H9 (cell line): ENCODE measurements around the gene KIF13A. TPM values are rescaled to one million over a fixed set of nuclear protein-coding genes. Genes with fewer than 3 reads are reported as not detected.

Source experiments
- DNase-seq: peaks from one replicate; pipeline ENCODE4 v3.0.0-alpha.2; 2017
- H2AFZ ChIP-seq: one replicate; pipeline ENCODE4 v1.6.1; 2013; ENCODE audit warnings: mild to moderate bottlenecking, low read length, control low read depth, moderate library complexity
- H2AK5ac ChIP-seq: 2 replicates; pipeline ENCODE4 v1.6.1; 2013; ENCODE audit warnings: low read length, control low read depth, mixed read lengths; ENCODE audit not compliant: insufficient read length
- H2BK120ac ChIP-seq: one replicate; pipeline ENCODE4 v1.6.1; 2013; ENCODE audit warnings: low read depth, mild to moderate bottlenecking, low read length, control low read depth, inconsistent platforms; ENCODE audit not compliant: poor library complexity, severe bottlenecking
- H2BK12ac ChIP-seq: 2 replicates; pipeline ENCODE4 v1.6.1; 2013; ENCODE audit warnings: low read length, control low read depth, mixed read lengths, low read depth; ENCODE audit not compliant: insufficient read length
- H2BK15ac ChIP-seq: 2 replicates; pipeline ENCODE4 v1.6.1; 2013; ENCODE audit warnings: low read depth, low read length, control low read depth
- H2BK20ac ChIP-seq: one replicate; pipeline ENCODE4 v1.6.1; 2013; ENCODE audit warnings: low read depth, mild to moderate bottlenecking, low read length, control low read depth, inconsistent platforms; ENCODE audit not compliant: poor library complexity, severe bottlenecking
- H2BK5ac ChIP-seq: 2 replicates; pipeline ENCODE4 v1.6.1; 2013; ENCODE audit warnings: low read length, control low read depth, mixed read lengths; ENCODE audit not compliant: insufficient read length
- H3K14ac ChIP-seq: 2 replicates; pipeline ENCODE4 v1.6.1; 2013; ENCODE audit warnings: low read length, control low read depth; ENCODE audit not compliant: insufficient read depth
- H3K18ac ChIP-seq: 2 replicates; pipeline ENCODE4 v1.6.1; 2013; ENCODE audit warnings: low read depth, mild to moderate bottlenecking, mixed read lengths, low read length, control low read depth; ENCODE audit not compliant: insufficient read length
- H3K23ac ChIP-seq: 2 replicates; pipeline ENCODE4 v1.6.1; 2013; ENCODE audit warnings: low read length, control low read depth, mixed read lengths, low read depth; ENCODE audit not compliant: insufficient read length
- H3K23me2 ChIP-seq: 2 replicates; pipeline ENCODE4 v1.6.1; 2013; ENCODE audit warnings: low read depth, mild to moderate bottlenecking, mixed read lengths, low read length, control low read depth; ENCODE audit not compliant: insufficient read length, poor library complexity, severe bottlenecking
- H3K27ac ChIP-seq: 2 replicates; pipeline ENCODE4 v1.5.1; 2013; ENCODE audit warnings: low read length, control low read depth, mixed read lengths, low read depth; ENCODE audit not compliant: insufficient read length
- H3K27me3 ChIP-seq: 2 replicates; pipeline ENCODE4 v1.6.1; 2013; ENCODE audit warnings: low read length, control low read depth, inconsistent platforms; ENCODE audit not compliant: insufficient read depth
- H3K4ac ChIP-seq: 2 replicates; pipeline ENCODE4 v1.6.1; 2013; ENCODE audit warnings: low read depth, mild to moderate bottlenecking, control low read depth, inconsistent platforms, low read length, moderate library complexity
- H3K4me1 ChIP-seq: 2 replicates; pipeline ENCODE4 v1.6.1; 2013; ENCODE audit warnings: low read length, control low read depth, inconsistent platforms; ENCODE audit not compliant: insufficient read depth
- H3K4me2 ChIP-seq: 2 replicates; pipeline ENCODE4 v1.6.1; 2013; ENCODE audit warnings: low read length, control low read depth, mixed read lengths; ENCODE audit not compliant: insufficient read length, insufficient read depth
- H3K56ac ChIP-seq: 2 replicates; pipeline ENCODE4 v1.6.1; 2013; ENCODE audit warnings: low read depth, mild to moderate bottlenecking, mixed read lengths, low read length, control low read depth; ENCODE audit not compliant: insufficient read length
- H3K79me1 ChIP-seq: 2 replicates; pipeline ENCODE4 v1.6.1; 2013; ENCODE audit warnings: low read depth, mild to moderate bottlenecking, moderate library complexity, low read length, control low read depth, inconsistent platforms; ENCODE audit not compliant: insufficient read depth, poor library complexity, severe bottlenecking
- H3K79me2 ChIP-seq: 2 replicates; pipeline ENCODE4 v1.6.1; 2013; ENCODE audit warnings: low read length, control low read depth, inconsistent platforms; ENCODE audit not compliant: insufficient read depth
- H3K9ac ChIP-seq: 2 replicates; pipeline ENCODE4 v1.6.1; 2013; ENCODE audit warnings: low read length, control low read depth, mixed read lengths; ENCODE audit not compliant: insufficient read length; ENCODE audit errors: extremely low read depth
- H3K9me3 ChIP-seq: one replicate; pipeline ENCODE4 v1.6.1; 2013; ENCODE audit warnings: low read depth, low read length, inconsistent platforms; ENCODE audit not compliant: control insufficient read depth
- H3T11ph ChIP-seq: one replicate; pipeline ENCODE4 v1.6.1; 2013; ENCODE audit warnings: mild to moderate bottlenecking, low read length, control low read depth, inconsistent platforms
- H4K20me1 ChIP-seq: one replicate; pipeline ENCODE4 v1.6.1; 2013; ENCODE audit not compliant: control insufficient read depth, insufficient read length, insufficient read depth
- H4K5ac ChIP-seq: 2 replicates; pipeline ENCODE4 v1.6.1; 2013; ENCODE audit warnings: low read depth, mild to moderate bottlenecking, mixed read lengths, low read length, control low read depth; ENCODE audit not compliant: insufficient read length
- H4K8ac ChIP-seq: replicated peaks from 2 replicates; pipeline ENCODE4 v1.6.1; 2013; ENCODE audit warnings: low read length, control low read depth, mixed read lengths, low read depth; ENCODE audit not compliant: insufficient read length
- H4K91ac ChIP-seq: 2 replicates; pipeline ENCODE4 v1.6.1; 2013; ENCODE audit warnings: low read depth, mild to moderate bottlenecking, moderate library complexity, mixed read lengths, low read length, control low read depth; ENCODE audit not compliant: insufficient read length
- H3K27ac Mint-ChIP-seq, 3 experiments: 2 replicates in 2 of 3; 3 replicates in 1 of 3; pipeline ENCODE4 v1.8.0; 2020 to 2021; ENCODE audit warnings: mixed read lengths in 3 of 3, mild to moderate bottlenecking in 1 of 3, moderate library complexity in 1 of 3
- H3K27me3 Mint-ChIP-seq: 2 replicates; pipeline ENCODE4 v1.8.0; 2021; ENCODE audit warnings: low read depth, mild to moderate bottlenecking, moderate library complexity, mixed read lengths
- H3K36me3 Mint-ChIP-seq, 3 experiments: 2 replicates in 2 of 3; 3 replicates in 1 of 3; pipeline ENCODE4 v1.8.0; 2020 to 2021; ENCODE audit warnings: low read depth in 3 of 3, mixed read lengths in 3 of 3; ENCODE audit not compliant: insufficient read depth in 1 of 3
- H3K4me1 Mint-ChIP-seq, 2 experiments: 2 replicates each; pipeline ENCODE4 v1.8.0; 2020; ENCODE audit warnings: mixed read lengths in 2 of 2
- H3K4me3 Mint-ChIP-seq, 2 experiments: 2 replicates in 1 of 2; 3 replicates in 1 of 2; pipeline ENCODE4 v1.8.0; 2020 to 2021; ENCODE audit warnings: mild to moderate bottlenecking in 2 of 2, mixed read lengths in 2 of 2, moderate library complexity in 1 of 2
- H3K9me3 Mint-ChIP-seq, 2 experiments: 2 replicates in 1 of 2; 3 replicates in 1 of 2; pipeline ENCODE4 v1.8.0; 2020; ENCODE audit warnings: mild to moderate bottlenecking in 2 of 2, mixed read lengths in 2 of 2, moderate library complexity in 1 of 2
- WGBS: extraction: QIAGEN DNeasy Blood & Tissue Kit; methylation state at CpG from one replicate; pipeline ENCODE4 v1.1.7; 2013; ENCODE audit warnings: missing lambda C conversion rate, low lambda C conversion rate, mixed read lengths; ENCODE audit not compliant: insufficient read length; ENCODE audit errors: extremely low coverage; 5-methylcytosine and 5-hydroxymethylcytosine counted together
- total RNA-seq: library from RNA; stranded (reverse); gene quantifications from 2 replicates; pipeline ENCODE4 v1.2.1, GENCODE V29; 2021
- TF ChIP-seq, protein P1 (sequence below): fragments of 200-600 bp; sonication (generic); conservative IDR thresholded peaks from 3 replicates; pipeline ENCODE4 v1.8.0; 2021; ENCODE audit warnings: antibody characterized with exemption, mild to moderate bottlenecking

The KIF13A gene
- total RNA-seq, 1 experiment from 2014 or later, result 38.2 TPM

DNA sequence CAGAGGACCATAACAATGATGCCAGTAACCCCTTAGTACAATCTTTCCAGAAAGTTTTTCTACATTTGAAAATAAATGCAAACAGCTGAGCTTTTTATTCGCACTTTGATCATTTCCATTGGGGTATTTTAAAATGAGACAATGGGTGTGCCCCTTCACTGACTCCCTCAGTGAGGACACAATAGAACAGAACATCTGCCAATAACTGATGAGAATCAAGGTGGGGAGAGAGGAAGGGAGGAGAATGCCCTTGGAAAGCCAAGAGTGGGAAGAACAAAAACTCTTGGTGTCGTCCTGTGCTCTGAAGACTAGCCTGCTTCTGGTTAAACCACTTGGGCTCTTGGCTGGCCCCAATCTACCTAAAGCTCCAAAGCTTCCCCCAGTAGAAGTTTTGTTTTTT is 66.0 kb downstream of the KIF13A start:
- H3K27ac Mint-ChIP-seq, result no peak overlapping the region
- H4K8ac ChIP-seq, result no peak overlapping the region
- no peak overlapping the region for H3K27ac ChIP-seq
- H4K5ac ChIP-seq, result no peak overlapping the region
- no peak overlapping the region for H2BK15ac ChIP-seq
- H2BK120ac ChIP-seq, result no peak overlapping the region
- no peak for DNase-seq
- no peak overlapping the region for H2BK5ac ChIP-seq
- H3K4me2 ChIP-seq, result no peak overlapping the region
- H3K9me3 ChIP-seq, result no peaks in the 10 kb centered on the region
- H4K20me1 ChIP-seq, result no peaks in the 10 kb centered on the region
- peaks cover 2% of the 10 kb centered on the region; the same call in 1 of the 2 replicates for H3K4me1 ChIP-seq
- no peak overlapping the region for H3K14ac ChIP-seq
- H3T11ph ChIP-seq, result no peak overlapping the region
- peaks cover 2% of the 10 kb centered on the region; the same call in 1 of the 2 replicates for H3K79me2 ChIP-seq
- H3K27me3 Mint-ChIP-seq, result no peaks in the 10 kb centered on the region
- H3K4me1 Mint-ChIP-seq, result peaks cover 37% of the 10 kb centered on the region in 2 experiments
- H3K9ac ChIP-seq, result no peak overlapping the region
- H3K23me2 ChIP-seq, result no peaks in the 10 kb centered on the region
- no peaks in the 10 kb centered on the region for H3K27me3 ChIP-seq
- no peaks in the 10 kb centered on the region for H3K79me1 ChIP-seq
- no peaks in the 10 kb centered on the region for H3K9me3 Mint-ChIP-seq
- no peak overlapping the region for H2BK20ac ChIP-seq
- WGBS, result no CpG with 5 or more reads among the region's 2 CpGs
- H2AK5ac ChIP-seq, result no peak overlapping the region
- H3K18ac ChIP-seq, result no peak overlapping the region
- peaks cover 0 to 4% (median 0%) of the 10 kb centered on the region in 3 experiments; a peak in 1 of 7 replicates for H3K36me3 Mint-ChIP-seq
- H2BK12ac ChIP-seq, result no peak overlapping the region
- H3K4ac ChIP-seq, result no peak overlapping the region
- TF ChIP-seq, protein P1, sequence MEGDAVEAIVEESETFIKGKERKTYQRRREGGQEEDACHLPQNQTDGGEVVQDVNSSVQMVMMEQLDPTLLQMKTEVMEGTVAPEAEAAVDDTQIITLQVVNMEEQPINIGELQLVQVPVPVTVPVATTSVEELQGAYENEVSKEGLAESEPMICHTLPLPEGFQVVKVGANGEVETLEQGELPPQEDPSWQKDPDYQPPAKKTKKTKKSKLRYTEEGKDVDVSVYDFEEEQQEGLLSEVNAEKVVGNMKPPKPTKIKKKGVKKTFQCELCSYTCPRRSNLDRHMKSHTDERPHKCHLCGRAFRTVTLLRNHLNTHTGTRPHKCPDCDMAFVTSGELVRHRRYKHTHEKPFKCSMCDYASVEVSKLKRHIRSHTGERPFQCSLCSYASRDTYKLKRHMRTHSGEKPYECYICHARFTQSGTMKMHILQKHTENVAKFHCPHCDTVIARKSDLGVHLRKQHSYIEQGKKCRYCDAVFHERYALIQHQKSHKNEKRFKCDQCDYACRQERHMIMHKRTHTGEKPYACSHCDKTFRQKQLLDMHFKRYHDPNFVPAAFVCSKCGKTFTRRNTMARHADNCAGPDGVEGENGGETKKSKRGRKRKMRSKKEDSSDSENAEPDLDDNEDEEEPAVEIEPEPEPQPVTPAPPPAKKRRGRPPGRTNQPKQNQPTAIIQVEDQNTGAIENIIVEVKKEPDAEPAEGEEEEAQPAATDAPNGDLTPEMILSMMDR, result no peak
- H3K4me3 Mint-ChIP-seq, result no peak overlapping the region
- H4K91ac ChIP-seq, result no peak overlapping the region
- no peak overlapping the region for H3K23ac ChIP-seq
- H2AFZ ChIP-seq, result no peak overlapping the region
- no peak overlapping the region for H3K56ac ChIP-seq
